HEK293T (cell line): Measurements from ENCODE around the gene NLN.
"Not testable (repeated sequence)": the region's sequence is repeated elsewhere in the genome, so short reads cannot be mapped to it uniquely, and the experiment has no call there.

ENCODE experiments used
- CTCF ChIA-PET: fragments of 350-600 bp; formaldehyde crosslinking; extraction: SDS; loops from one replicate; lab custom pipeline; 2021; ENCODE audit warnings: antibody characterized with exemption, inconsistent platforms; lab: Yijun Ruan, JAX
- POLR2A ChIA-PET: fragments of 350-600 bp; formaldehyde crosslinking; extraction: SDS; loops from one replicate; lab custom pipeline; 2020; ENCODE audit warnings: antibody characterized with exemption, inconsistent platforms; lab: Yijun Ruan, JAX
- DNase-seq: peaks from one replicate; pipeline ENCODE4 v3.0.0; 2012; ENCODE audit warnings: mixed read lengths; ENCODE audit errors: extremely low spot score
- ARNT ChIP-seq: fragments of 450-650 bp; IDR thresholded peaks from 2 replicates; pipeline ENCODE4 v1.6.1; 2017; ENCODE audit warnings: mild to moderate bottlenecking
- BHLHE40 ChIP-seq: fragments of 450-650 bp; IDR thresholded peaks from 2 replicates; pipeline ENCODE4 v1.6.1; 2016; ENCODE audit warnings: mild to moderate bottlenecking, moderate library complexity, borderline replicate concordance
- CTBP1 ChIP-seq: fragments of 450-650 bp; IDR thresholded peaks from 2 replicates; pipeline ENCODE4 v1.6.1; 2016; ENCODE audit warnings: borderline replicate concordance
- ELF4 ChIP-seq: fragments of 450-650 bp; IDR thresholded peaks from 2 replicates; pipeline ENCODE4 v1.6.1; 2017; ENCODE audit warnings: antibody characterized with exemption
- FOXA1 ChIP-seq: fragments of 450-650 bp; IDR thresholded peaks from 2 replicates; pipeline ENCODE4 v1.6.1; 2016; ENCODE audit warnings: mild to moderate bottlenecking
- FOXK2 ChIP-seq: fragments of 450-650 bp; IDR thresholded peaks from 2 replicates; pipeline ENCODE4 v1.6.1; 2016; ENCODE audit warnings: mild to moderate bottlenecking
- FOXM1 ChIP-seq: fragments of 450-650 bp; IDR thresholded peaks from 2 replicates; pipeline ENCODE4 v1.6.1; 2017; ENCODE audit warnings: mild to moderate bottlenecking, borderline replicate concordance
- HDGF ChIP-seq: fragments of 450-650 bp; IDR thresholded peaks from 2 replicates; pipeline ENCODE4 v1.6.1; 2017; ENCODE audit warnings: antibody characterized with exemption, borderline replicate concordance
- L3MBTL2 ChIP-seq: fragments of 450-650 bp; conservative IDR thresholded peaks from 2 replicates; pipeline ENCODE4 v1.6.1; 2016; ENCODE audit warnings: mild to moderate bottlenecking
- LEF1 ChIP-seq: fragments of 450-650 bp; IDR thresholded peaks from 2 replicates; pipeline ENCODE4 v1.6.1; 2017; ENCODE audit warnings: mild to moderate bottlenecking, borderline replicate concordance
- NFRKB ChIP-seq: fragments of 450-650 bp; IDR thresholded peaks from 2 replicates; pipeline ENCODE4 v1.6.1; 2016; ENCODE audit warnings: mild to moderate bottlenecking, moderate library complexity
- SP1 ChIP-seq: fragments of 450-650 bp; IDR thresholded peaks from 2 replicates; pipeline ENCODE4 v1.6.1; 2017
- SUZ12 ChIP-seq: fragments of 450-650 bp; IDR thresholded peaks from 2 replicates; pipeline ENCODE4 v1.6.1; 2016; ENCODE audit warnings: mild to moderate bottlenecking
- TARDBP ChIP-seq: fragments of 450-650 bp; IDR thresholded peaks from 2 replicates; pipeline ENCODE4 v1.6.1; 2016
- ZNF384 ChIP-seq: fragments of 450-650 bp; IDR thresholded peaks from 2 replicates; pipeline ENCODE4 v1.6.1; 2016
- TF ChIP-seq, protein P1 (sequence below): fragments of 450-650 bp; IDR thresholded peaks from 2 replicates; pipeline ENCODE4 v1.6.1; 2016

The NLN gene

DNA sequence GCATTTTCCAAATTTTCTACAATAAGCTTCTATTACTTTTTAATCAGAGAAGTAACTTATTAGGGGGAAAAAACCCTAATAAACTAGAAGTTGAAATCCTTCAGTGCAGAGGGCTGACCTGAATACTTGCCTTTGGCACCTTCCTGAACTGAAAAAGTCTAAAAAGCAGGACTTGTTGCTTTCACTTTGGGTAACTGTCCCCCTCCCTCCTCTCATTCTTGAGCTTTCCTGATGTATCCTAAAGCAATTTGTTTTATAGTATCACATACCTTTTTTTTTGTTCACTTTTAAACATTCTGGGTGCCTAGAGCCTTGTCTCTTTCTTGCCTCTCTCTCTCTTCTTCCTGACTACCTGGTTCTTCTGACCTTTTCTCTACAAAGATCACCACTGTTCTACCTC, 140.4 kb downstream of the NLN start:
- CTCF ChIA-PET, result no interaction called here
- no peak for TF ChIP-seq ELF4
- no peak for TF ChIP-seq SP1
- TF ChIP-seq SUZ12, result no peak
- TF ChIP-seq HDGF, result no peak
- TF ChIP-seq ZNF384, result no peak
- TF ChIP-seq TARDBP, result no peak
- TF ChIP-seq L3MBTL2, result no peak
- TF ChIP-seq LEF1, result no peak
- TF ChIP-seq FOXM1, result no peak
- no peak for TF ChIP-seq CTBP1
- TF ChIP-seq NFRKB, result no peak
- TF ChIP-seq, protein P1, sequence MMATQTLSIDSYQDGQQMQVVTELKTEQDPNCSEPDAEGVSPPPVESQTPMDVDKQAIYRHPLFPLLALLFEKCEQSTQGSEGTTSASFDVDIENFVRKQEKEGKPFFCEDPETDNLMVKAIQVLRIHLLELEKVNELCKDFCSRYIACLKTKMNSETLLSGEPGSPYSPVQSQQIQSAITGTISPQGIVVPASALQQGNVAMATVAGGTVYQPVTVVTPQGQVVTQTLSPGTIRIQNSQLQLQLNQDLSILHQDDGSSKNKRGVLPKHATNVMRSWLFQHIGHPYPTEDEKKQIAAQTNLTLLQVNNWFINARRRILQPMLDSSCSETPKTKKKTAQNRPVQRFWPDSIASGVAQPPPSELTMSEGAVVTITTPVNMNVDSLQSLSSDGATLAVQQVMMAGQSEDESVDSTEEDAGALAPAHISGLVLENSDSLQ, result no peak
- no peak for TF ChIP-seq BHLHE40
- no peak for TF ChIP-seq ARNT
- no peak for TF ChIP-seq FOXK2
- TF ChIP-seq FOXA1, result no peak
- no peak for DNase-seq
- POLR2A ChIA-PET, result no interaction called here

DNA sequence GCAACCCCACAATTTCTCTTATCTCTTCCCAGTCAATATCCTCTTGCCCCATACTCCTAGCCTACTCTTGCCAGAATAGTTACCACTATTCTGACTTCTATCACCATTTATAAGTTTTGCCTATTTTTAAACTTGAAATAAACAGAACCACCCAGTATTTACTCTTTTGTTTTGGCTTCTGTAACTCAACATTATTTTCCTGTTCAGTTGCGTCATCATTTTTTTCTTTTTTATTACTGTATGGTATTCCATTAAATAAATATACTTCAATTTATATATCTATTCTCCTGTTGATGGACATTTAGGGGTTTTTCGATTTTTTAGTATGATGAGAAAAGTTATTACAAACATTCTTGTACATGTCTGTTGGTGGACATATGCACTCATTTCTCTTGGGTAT, 141.7 kb downstream of the NLN start:
- no peak for TF ChIP-seq CTBP1
- TF ChIP-seq FOXK2, result no peak
- TF ChIP-seq FOXA1, result no peak
- TF ChIP-seq FOXM1, result no peak
- no peak for TF ChIP-seq ARNT
- TF ChIP-seq BHLHE40, result no peak
- ChIA-PET POLR2A (no interaction called here), CTCF (interaction anchor here (0.7 kb wide), 1 partner anchor 909 kb away, joined by 4 read pairs; no protein-coding TSS in a partner anchor)
- no peak for DNase-seq

DNA sequence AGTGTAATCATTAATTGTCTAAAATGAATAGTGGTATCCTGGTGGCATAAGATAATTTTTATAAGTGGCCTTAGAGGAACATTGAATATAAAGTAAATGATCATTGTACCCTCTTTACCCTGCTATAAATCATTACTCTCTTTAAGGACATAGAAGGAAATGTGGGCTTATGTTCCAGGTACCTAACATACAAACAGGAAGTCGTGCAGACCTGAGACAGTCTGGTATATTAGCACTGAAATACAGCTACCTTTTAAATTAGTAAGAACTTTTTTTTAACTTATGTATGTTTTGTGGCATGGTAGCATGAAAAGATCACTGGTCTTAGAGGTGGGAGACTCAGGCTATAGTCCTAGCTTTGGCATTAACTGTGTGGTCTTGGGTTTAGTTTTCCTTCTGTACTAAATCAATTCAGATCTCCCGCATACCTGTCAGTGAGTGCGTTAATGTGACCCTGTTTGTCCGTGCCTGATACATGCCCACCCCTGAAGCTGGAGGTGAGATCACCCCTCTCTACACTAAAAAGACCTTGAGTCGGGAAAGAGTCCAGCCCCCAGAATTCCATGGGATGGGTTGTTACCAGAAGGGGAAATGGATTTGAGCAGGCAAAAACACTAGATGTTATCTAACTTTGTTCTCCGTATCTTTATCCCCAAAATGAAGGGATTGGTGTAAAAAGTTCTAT, 145.0 kb downstream of the NLN start:
- ChIA-PET CTCF (interaction anchor here (0.5 kb wide), 1 partner anchor 264 kb away, joined by 5 read pairs; no protein-coding TSS in a partner anchor), POLR2A (no interaction called here)
- TF ChIP-seq, protein P1, result peak; percentile 25
- TF ChIP-seq SUZ12, result no peak
- no peak for DNase-seq

DNA sequence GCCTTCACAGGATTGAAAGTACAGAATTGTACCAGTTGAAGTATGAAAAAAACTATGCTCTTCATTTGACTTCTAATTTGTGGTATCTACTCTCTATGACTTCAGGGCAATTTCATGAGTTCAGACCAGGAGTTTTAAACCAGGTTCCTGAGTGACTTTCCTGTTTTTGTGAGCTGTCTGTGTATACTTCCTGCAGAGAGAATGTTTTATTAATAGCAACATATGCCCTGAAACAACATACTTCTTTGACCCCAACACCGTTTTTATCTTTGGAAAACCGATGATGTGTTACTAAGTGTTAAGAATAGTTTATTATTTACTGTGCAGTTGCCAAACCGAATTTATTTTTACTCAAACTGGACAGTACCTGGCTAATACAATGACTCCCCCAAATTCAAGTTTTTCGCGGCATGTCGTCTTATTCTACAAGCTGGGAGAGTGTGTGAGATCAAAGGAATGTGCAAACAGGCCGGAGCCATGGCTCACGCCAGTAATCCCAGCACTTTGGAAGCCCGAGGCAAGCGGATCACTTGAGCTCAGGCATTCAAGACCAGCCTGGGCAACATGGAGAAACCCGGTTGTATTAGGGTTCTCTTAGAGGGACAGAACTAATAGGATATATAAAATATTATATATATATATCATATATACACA, 145.7 kb downstream of the NLN start:
- DNase-seq, result no peak
- ChIA-PET POLR2A (no interaction called here), CTCF (interaction anchor here (0.5 to 1.0 kb wide), 2 partner anchors 27 to 265 kb away, joined by 4 to 5 read pairs; no protein-coding TSS in a partner anchor)
- TF ChIP-seq NFRKB (no peak), FOXK2 (no peak), L3MBTL2 (no peak), HDGF (no peak)

DNA sequence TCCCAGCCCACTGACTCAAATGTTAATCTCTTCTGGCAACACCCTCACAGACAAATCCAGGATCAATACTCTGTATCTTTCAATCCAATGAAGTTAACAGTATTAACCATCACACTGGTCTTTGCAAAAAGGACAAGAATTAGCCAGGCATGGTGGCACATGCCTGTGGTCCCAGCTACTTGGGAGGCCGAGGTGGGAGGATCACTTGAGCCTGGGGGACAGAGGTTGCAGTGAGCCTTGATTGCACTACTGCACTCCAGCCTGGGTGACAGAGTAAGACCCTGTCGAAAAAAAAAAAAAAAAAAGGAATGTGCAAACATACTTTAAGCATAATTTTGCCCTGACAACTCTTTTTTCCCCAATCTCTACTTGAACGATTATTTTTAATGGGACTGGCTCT, 146.5 kb downstream of the NLN start:
- ChIA-PET CTCF (interaction anchor here (1.0 kb wide), 1 partner anchor 26 kb away, joined by 4 read pairs; no protein-coding TSS in a partner anchor), POLR2A (no interaction called here)
- no peak for DNase-seq
- no peak for TF ChIP-seq ARNT

DNA sequence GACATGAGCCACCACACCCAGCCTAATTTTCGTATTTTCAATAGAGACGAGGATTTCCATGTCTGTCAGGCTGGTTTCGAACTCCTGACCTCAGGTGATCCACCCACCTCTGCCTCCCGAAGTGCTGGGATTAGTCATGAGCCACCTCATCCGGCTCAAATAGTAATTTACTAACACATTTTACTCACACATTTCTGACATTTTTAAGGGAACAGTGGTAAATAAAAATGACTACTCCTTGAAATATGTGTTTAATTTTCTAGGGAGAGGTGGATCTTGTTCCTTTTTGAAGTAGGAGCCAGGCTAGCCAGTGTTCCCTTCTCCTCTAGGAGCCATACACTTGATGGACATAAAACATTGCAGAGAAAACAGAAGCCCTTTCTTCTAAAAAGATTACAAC, 149.2 kb downstream of the NLN start:
- ChIA-PET CTCF (no interaction called here), POLR2A (no interaction called here)
- TF ChIP-seq L3MBTL2 (no peak), ZNF384 (no peak), BHLHE40 (no peak), NFRKB (no peak), SUZ12 (no peak), SP1 (no peak), LEF1 (no peak), ARNT (no peak), FOXA1 (no peak)
- TF ChIP-seq, protein P1, result no peak
- DNase-seq, result no peak

DNA sequence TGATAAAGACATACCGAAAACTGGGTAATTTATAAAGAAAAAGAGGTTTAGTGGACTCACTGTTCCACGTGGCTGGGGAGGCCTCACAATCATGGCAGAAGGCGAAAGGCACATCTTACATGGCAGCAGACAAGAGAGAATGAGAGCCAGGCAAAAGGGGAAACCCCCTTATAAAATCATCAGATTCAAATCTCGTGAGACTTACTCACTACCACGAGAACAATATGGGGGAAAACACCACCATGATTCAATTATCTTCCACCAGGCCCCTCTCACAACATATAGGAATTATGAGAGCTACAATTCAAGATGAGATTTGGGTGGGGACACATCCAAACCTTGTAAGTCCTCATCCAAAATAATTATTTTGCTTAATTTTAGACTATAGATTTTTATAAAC, 149.8 kb downstream of the NLN start:
- POLR2A ChIA-PET, CTCF ChIA-PET, DNase-seq: not testable (repeated sequence)
